Measurements from ENCODE around the gene COL19A1.

COL19A1 gene

DNA sequence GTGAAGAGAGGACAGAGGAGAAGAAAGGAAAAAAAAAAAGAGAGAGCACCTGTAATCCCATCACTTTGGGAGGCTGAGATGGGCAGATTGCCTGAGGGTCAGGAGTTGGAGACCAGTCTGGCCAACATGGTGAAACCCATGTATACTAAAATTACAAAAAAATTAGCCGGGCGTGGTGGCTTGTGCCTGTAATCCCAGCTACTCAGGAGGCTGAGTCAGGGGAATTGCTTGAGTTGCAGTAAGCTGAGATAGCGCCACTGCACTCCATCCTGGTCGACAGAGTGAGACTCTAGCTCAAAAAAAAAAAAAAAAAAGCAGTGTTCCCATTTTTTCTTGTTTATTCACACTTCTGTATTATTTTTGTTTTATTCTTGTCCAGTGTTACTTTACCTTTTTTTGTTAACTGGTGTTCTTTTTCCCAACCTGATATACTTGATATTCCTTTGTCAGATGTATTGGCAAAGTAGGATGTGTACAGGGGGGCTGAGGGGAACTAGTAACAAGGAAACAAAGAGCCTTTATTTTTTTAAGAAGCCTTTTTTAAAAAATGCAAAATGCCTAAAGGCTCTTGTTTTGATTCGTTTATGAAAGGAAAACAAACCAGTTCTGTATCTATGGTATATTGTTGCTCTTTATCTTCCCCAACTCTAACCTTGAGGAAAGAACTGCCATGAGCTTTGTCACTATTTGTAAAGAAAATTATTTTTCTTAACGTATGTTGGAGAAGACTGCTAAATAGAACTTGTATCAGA, 22.3 kb downstream of the COL19A1 start:
- TF ChIP-seq, protein P1, sequence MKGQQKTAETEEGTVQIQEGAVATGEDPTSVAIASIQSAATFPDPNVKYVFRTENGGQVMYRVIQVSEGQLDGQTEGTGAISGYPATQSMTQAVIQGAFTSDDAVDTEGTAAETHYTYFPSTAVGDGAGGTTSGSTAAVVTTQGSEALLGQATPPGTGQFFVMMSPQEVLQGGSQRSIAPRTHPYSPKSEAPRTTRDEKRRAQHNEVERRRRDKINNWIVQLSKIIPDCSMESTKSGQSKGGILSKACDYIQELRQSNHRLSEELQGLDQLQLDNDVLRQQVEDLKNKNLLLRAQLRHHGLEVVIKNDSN (IDR thresholded peaks at IDR 0.05), result no peak
- TF ChIP-seq FOXM1 (IDR thresholded peaks at IDR 0.05; ENCODE audit: borderline replicate concordance, low read depth) (no peak), YY1 (IDR thresholded peaks at IDR 0.05; ENCODE audit: low read depth) (no peak), CEBPB (IDR thresholded peaks at IDR 0.05) (no peak), ZBTB7A (IDR thresholded peaks at IDR 0.05; ENCODE audit: low read depth) (no peak), EP300 (IDR thresholded peaks at IDR 0.05; ENCODE audit: borderline replicate concordance) (no peak), CREB1 (IDR thresholded peaks at IDR 0.05; ENCODE audit: low read depth) (no peak), TAF1 (IDR thresholded peaks at IDR 0.05; ENCODE audit: low read depth) (no peak), EGR1 (IDR thresholded peaks at IDR 0.05) (no peak), NFIC (IDR thresholded peaks at IDR 0.05) (no peak)
- TF ChIP-seq, protein P2, sequence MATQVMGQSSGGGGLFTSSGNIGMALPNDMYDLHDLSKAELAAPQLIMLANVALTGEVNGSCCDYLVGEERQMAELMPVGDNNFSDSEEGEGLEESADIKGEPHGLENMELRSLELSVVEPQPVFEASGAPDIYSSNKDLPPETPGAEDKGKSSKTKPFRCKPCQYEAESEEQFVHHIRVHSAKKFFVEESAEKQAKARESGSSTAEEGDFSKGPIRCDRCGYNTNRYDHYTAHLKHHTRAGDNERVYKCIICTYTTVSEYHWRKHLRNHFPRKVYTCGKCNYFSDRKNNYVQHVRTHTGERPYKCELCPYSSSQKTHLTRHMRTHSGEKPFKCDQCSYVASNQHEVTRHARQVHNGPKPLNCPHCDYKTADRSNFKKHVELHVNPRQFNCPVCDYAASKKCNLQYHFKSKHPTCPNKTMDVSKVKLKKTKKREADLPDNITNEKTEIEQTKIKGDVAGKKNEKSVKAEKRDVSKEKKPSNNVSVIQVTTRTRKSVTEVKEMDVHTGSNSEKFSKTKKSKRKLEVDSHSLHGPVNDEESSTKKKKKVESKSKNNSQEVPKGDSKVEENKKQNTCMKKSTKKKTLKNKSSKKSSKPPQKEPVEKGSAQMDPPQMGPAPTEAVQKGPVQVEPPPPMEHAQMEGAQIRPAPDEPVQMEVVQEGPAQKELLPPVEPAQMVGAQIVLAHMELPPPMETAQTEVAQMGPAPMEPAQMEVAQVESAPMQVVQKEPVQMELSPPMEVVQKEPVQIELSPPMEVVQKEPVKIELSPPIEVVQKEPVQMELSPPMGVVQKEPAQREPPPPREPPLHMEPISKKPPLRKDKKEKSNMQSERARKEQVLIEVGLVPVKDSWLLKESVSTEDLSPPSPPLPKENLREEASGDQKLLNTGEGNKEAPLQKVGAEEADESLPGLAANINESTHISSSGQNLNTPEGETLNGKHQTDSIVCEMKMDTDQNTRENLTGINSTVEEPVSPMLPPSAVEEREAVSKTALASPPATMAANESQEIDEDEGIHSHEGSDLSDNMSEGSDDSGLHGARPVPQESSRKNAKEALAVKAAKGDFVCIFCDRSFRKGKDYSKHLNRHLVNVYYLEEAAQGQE (IDR thresholded peaks at IDR 0.05; ENCODE audit: low read depth), result no peak

DNA sequence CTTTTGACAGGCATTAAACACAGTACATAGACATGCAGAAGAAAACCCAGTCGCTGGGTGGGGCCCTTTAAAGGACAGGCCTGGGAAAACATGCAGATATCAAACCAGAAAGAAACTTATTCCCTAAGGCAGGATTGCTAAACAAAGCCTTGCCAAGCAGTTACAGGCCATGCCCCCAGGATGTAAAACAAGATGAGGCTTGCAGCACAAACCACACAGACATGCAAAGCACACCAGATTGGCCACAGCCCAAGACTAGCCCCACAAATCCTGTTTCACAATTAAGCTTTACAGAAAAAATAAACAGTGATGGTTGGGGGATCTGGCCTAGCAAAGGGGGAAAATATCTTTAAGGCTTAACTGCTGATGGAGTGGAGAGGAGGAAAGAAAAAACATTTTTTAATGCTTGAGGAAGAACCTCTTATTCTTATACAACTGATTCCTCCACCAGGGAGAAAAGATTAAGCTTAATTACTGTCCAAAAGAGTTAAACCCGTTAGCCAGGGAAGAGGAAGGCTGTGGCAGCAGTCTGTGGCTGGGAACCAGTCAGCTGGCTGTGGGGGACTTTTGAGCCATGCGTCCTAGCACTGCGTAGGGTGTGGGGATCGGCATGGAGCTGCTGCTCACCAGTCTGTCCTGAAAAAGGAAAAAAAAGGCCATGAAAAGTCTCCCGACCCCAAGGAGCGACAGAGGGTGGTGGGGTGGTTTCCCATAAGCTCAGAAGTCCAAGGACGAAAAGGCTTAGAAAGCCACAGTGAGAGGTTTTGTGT, 28.4 kb downstream of the COL19A1 start:
- TF ChIP-seq YY1 (IDR thresholded peaks at IDR 0.05; ENCODE audit: low read depth) (no peak), CREB1 (IDR thresholded peaks at IDR 0.05; ENCODE audit: low read depth) (no peak)
- TF ChIP-seq, protein P2 (IDR thresholded peaks at IDR 0.05; ENCODE audit: low read depth), result no peak

DNA sequence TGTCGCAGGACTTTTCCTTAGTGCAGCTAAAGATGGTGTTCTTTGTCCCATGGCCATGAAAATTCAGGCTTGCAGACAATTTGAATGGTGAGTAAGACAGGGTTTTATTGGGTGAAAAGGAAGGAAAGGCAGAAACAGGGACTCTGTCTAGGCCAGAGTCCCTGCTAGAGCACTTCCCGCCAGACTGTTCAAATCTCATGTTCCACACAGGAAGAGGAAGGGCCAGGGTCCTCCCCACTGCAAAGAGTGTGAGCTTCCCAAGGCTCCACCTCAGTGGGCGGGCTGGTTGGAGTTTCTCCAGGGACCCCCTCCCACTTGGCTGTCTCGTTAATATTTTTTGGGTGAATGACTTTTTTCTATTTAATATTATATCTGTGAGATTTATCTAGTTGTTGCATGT, 29.0 kb downstream of the COL19A1 start:
- TF ChIP-seq, protein P1 (IDR thresholded peaks at IDR 0.05), result no peak
- TF ChIP-seq EGR1 (IDR thresholded peaks at IDR 0.05), result no peak
- TF ChIP-seq, protein P3, sequence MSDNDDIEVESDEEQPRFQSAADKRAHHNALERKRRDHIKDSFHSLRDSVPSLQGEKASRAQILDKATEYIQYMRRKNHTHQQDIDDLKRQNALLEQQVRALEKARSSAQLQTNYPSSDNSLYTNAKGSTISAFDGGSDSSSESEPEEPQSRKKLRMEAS (IDR thresholded peaks at IDR 0.05), result no peak
- no peak for TF ChIP-seq NFIC (IDR thresholded peaks at IDR 0.05)

DNA sequence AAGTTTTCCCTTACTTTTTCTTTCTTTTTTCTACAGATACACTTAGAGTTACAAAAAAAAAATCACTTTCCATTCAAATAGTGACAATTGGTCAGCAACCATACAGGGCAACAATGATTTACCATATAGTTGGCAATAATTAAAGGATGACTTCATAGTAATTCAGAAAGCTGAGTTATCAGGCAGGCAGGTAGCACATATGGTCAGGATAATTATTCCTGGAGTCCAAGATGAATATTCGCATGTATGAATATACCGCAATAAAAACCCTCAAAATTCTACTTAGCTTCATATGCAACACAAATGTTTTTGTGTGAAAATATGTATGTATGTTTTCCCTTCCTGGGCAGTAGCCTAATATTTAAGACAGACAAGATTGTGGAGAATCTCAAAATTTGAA, 34.5 kb downstream of the COL19A1 start:
- TF ChIP-seq, protein P1 (IDR thresholded peaks at IDR 0.05), result no peak
- TF ChIP-seq, protein P2 (IDR thresholded peaks at IDR 0.05; ENCODE audit: low read depth), result no peak
- TF ChIP-seq RAD21 (IDR thresholded peaks at IDR 0.05; ENCODE audit: low read depth), result no peak
- TF ChIP-seq TCF12 (IDR thresholded peaks at IDR 0.05; ENCODE audit: low read depth), result no peak
- no peak for TF ChIP-seq EGR1 (IDR thresholded peaks at IDR 0.05)
- no peak for TF ChIP-seq TEAD4 (IDR thresholded peaks at IDR 0.05)
- no peak for TF ChIP-seq EP300 (IDR thresholded peaks at IDR 0.05; ENCODE audit: borderline replicate concordance)
- TF ChIP-seq NFIC (IDR thresholded peaks at IDR 0.05), result no peak
- no peak for TF ChIP-seq TAF1 (IDR thresholded peaks at IDR 0.05; ENCODE audit: low read depth)
- no peak for TF ChIP-seq ZBTB7A (IDR thresholded peaks at IDR 0.05; ENCODE audit: low read depth)
- no peak for TF ChIP-seq FOXM1 (IDR thresholded peaks at IDR 0.05; ENCODE audit: borderline replicate concordance, low read depth)

All from Ishikawa (cell line).